NK-92 (cell line): ENCODE results near the gene RPL28.
A peak's percentile ranks its signal among the peaks of the same experiment; 100 is the strongest.

Experiments used
- DNase-seq: peaks from one replicate; lab custom pipeline; 2025; ENCODE audit not compliant: unreplicated experiment; lab: John Stamatoyannopoulos, UW

Gene RPL28

DNA sequence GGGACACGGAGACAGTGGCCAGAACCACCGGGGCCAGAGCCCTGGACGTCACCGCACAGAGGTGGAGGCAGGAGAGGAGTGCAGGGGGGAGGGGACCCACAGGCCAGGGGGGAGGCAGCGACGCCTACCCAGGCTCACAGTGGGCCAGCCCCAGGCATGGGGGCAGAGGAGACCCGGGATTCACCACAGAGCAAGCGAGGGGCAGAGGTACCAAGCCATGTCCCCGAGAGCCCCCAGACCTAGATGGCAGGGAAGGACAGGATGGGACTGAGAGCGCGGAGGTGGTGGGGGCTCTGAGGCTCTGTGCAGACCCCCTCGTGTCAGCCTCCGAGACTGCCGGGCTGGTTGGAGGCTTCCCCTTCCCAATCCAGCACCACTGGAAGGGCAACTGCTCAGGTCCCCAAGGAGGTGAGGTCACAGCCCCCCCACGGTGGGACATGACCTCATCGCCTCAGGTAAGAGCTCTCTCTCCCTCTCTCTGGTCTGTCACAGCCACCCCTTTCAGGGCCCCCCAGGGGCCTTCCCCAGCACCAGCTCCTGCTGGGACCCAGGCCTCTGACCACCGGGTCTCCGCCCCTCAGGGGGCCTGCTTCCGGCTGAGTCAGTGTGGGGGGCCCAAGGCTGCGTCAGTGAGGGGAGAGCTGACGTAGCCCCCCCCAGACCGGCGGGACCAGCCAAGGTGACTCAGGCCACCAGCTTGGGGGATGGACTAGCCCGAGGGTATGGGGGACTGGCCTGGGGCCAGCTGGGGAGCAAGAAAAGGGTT is 13.2 kb upstream of the RPL28 start:
- no peak for DNase-seq

DNA sequence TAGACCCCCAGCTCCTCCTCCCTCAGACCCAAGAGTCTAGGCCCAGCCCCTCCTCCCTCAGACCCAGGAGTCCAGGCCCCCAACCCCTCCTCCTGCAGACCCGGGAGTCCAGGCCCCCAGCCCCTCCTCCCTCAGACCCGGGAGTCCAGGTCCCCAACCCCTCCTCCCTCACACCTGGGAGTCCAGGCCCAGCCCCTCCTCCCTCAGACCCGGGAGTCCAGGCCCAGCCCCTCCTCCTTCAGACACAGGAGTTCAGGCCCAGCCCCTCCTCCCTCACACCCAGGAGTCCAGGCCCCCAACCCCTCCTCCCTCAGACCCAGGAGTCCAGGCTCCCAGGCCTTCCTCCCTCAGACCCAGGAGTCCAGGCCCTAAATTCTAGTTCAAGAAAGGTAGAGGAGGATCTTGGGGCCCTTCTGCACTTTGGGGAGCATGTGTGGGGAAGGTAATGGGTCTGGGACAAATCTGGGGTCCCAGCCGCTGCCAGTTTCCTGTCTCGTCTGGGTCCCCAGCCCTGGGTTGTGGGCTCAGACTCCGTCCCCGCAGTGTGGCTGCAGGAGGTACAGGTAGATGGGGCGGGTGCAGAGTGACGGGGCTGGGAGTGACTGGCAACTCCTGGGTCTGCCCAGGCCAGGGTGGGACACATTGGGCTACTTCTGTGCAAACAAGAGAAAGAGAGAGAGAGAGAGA is 12.3 kb upstream of the RPL28 start:
- DNase-seq, result no peak

DNA sequence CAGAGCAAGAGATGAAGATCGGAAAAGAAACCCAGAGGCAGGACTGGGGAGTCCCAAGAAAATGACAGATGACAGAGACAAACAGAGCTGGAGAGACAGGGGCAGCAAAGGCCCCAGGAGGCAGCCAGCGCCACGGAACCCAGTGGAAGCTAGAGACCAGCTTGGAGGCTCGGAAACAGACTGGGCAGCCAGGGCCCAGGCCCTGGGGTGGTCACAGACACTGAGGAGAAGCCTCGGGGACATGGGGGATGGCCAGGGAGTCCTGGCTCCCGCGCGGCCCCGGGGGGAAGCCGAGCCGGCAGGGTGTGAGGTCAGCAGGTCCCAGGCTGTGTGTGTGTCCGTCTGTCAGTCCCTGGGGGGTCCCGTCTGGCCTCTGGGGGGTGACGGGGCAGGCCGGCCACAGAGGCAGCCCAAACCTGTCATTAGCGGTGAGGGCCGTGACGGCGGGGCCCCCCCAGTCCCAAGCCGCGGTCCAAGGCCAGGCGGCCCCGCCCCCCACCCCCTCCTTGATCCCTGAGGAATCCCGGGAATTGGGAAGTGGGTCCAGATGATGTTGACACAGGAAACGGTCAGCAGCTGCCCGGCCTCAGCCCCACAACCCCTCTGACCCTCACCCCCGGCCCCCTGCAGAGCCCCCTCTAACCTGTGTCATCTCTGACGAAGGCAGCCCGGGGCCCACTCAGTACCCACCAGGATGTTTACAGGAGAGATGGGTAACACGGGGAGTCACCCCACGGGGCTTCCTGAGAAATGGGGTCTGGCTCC is 11.6 kb upstream of the RPL28 start:
- DNase-seq, result no peak

DNA sequence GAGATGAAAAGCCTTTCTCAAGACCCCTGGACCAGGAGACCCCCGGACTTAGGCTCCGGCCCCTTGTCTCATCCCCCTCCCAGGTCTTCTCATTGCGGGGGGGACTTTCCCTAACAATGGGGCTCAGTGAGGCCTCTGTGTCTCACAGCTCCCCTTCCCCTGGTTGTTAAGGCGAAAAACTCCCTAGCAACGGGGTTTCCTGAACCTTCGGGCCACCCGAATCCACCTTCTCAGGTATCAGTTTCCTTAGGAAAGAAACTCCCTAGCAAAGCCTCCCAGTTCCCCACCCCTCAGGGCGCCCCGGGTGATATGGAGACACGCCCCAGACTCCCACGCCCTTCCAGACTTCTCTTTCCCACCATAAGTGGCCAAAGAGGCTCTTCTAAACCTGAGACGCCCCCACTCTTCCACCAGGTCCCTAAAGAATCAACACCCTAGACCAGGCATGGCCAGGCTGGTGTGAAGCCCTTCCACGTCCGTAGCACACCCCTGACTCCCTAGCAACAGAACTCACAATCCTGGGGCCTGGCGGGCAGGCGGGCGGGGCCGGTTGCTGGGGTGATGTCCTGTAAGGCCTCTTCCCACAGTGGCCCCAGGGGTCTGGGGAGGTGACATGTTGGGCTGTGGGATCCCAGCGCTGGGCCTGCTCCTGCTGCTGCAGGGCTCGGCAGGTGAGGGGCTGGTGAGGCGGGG is 9.3 kb upstream of the RPL28 start, which contains the start of gene TMEM190:
TMEM190 (plus strand) TSS at position 586 of the 693 bp plus-strand sequence; CDS start at position 614, 28 bp downstream.
- DNase-seq, result no peak

DNA sequence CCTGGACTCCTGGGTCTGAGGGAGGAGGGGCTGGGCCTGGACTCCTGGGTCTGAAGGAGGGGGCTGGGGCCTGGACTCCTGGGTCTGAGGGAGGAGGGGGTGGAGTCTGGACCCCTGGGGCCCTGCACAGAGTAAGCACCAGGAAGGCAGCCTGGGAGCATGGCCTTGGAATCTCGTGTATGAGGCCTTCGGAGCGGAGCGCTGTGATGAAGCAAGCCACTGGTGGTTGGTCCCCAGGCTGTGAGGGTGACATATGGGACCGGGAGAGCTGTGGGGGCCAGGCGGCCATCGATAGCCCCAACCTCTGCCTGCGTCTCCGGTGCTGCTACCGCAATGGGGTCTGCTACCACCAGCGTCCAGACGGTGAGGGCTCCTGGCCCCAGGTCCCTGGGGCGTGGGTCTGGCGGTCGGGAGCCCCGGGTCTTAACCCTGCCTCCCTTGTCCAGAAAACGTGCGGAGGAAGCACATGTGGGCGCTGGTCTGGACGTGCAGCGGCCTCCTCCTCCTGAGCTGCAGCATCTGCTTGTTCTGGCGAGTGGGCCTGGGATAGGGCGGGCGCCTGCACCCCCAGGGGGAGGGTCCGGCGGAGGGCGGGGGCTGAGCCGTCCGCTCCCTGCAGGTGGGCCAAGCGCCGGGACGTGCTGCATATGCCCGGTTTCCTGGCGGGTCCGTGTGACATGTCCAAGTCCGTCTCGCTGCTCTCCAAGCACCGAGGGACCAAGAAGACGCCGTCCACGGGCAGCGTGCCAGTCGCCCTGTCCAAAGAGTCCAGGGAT is 8.2 kb upstream of the RPL28 start:
- no peak for DNase-seq

DNA sequence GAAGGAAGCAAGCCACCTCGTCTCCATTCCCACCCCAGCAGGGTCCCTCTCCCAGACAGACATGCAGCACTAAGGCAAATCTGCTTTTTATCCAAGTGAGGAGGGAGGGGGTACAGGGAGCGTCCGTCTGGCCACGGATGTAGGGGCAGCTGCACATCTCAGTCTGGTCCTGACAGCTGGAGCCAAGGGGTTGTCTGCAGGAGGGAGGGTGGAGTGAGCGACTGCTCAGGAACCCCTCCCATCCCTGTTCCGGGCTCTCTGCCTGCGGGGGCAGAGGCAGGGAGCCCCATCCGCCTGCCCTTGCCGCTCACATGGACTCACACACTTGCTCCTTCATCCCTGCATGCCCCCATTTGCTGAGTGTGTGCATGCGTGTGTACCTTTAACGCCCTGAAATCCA is 6.6 kb upstream of the RPL28 start:
- DNase-seq, result no peak

DNA sequence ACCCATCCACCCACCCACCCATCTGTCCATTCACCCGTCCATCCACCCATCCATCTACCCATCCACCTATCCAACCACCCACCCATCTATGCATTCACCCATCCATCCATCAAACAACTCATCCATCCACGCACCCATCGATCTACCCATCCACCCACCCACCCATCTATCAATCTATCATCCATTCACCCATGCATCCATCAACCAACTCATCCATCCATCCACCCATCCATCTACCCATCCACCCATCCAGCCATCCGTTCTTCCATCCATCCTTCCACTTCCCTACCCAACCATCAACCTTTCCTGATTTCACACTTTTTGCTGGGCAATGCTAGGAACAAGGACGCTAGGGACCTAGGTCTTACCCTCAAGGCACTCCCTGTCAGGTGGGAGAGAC is 3.7 kb upstream of the RPL28 start:
- DNase-seq, result no peak

DNA sequence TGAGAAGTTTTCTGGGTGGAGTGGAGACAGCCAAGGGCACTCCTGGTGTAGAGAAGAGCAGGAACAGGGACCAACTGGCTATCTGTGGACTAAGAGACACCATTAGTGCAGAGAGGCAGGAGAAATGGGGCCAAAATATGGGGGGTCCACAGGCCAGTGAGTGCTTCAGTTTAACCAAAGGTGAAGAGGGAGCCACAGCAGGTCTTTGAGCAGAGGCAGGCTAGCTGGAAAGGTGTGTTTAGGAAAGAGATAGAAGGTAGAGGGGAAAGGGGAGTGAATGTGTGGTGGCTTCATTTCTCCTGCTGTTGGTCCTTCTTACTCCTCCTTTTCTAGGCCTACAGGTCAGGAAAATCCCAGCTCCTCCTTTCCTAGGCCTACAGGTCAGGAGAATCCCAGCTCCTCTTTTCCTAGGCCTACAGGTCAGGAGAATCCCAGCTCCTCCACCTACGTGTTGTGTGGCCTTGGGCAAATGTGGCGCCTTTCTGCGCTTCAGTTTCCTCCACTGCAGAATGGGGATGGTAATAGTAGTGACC is 3.1 kb upstream of the RPL28 start:
- no peak for DNase-seq

DNA sequence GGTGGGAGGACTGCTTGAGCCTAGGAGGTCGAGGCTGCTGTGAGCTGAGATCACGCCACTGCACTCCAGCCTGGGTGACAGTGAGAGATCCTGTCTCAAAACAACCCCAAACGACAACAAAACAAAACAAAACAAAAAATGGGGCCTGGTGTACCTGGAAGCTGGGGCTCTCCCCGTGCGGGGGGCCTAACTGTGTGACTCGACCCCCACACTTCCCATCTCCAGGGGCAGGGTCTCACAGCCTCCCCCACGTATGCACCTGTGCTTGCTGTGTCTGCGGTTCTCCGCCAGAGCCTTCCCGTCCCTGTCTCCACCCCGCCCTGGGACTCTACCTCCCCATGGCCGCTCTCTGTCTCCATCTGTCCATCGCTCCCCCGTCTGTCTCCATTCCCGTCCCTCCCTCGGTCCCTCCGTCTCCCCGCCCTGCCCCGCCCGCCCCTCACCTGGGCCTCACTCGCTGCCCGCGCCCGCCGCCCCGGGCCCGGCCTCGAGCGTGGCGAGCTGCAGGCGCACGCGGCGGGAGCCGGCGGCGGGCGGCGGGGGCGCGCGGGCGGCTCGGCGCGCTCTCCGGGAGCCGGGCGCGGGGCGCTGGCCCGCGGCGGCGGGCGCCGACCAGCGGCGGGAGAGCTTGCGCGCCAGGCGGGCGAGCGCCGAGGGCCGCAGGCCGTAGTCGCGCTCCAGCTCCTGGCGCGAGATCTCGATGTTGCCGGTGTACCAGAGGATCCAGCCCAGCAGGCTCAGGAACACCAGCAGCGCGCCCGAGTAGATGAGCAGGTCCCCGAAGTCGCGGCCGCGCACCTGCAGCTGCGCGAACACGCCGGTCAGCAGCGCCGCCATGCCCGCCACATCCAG is 2.2 kb upstream of the RPL28 start:
- DNase-seq, result no peak

DNA sequence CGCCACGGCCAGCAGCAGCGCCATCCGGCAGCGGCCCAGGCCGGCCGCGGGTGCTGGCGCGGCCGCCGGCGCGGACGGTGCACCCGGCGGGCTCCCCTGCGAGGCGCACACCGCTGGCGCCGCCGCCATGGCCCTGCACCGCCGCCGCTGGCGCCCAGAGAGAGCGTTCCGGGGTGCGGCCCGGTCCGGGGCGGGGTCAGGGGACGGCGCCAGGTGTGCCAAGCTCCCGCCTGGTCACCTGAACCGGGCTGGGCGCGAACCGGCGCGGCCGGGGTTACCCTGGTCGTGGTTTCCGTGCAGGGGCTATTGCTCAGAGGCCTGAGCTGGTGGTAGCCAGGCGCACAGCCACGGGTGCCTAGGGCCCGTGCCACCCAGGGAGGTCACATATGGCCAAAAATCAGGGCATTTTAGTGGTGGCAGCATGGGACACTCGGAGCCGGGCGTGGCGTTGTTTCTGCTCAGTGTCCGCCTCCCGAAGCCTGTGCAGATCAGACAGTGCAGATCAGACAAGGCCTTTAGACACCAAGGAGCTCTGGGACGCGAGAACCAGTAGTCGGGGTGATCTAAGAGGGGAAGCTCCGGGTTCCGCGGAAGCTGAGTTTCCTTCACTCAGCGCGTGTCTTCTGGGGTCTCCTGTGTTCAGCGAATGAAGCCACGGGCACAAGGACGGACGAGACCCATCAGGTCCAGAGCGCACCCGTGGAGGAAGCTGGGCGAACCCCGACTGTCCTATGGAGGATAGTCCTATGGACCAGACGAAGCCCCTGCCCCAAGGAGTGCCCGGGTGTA is 1.4 kb upstream of the RPL28 start, which contains the start of gene TMEM238:
TMEM238 (minus strand) TSS at position 162 of the 789 bp plus-strand sequence; CDS start at position 129, 33 bp downstream.
- no peak for DNase-seq

DNA sequence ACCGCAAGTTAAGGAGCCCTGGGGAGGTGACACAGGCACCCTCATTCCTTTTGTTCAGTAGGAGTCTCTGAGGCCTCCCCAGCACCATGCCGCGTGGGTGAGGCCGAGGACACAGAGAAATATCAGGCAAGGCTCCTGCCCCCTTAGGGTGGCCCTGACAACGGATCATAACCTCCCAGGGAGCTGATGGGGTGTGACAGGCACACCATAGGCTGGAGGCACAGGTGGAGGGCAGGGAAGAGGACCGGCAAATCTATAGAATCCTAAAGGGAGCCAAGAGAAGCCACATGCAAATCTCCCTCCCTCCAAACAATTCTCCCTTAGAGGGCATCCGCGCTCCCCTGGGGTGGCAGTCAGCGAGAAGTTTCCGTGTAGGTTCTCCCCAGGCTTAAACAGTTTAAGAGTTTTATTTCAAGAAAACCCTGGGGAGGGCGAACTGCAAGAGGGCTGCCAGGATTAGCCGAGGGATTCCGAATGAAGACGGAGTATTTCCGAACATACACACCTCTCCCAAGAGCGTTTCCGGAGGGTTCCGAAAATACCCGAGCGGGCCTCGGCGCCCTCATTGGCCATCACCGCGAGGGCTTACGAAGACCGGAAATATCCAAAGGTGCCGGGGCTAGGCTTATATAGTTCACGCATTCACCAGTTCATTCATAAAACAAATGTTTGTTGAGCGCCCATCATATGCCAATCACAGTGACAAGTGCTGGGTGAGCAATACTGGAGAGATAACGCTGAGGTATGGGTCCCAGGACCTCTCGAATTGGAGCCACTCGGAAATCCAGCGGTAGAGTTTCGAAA is 610 bp upstream of the RPL28 start:
- DNase-seq, result peak; percentile 65

DNA sequence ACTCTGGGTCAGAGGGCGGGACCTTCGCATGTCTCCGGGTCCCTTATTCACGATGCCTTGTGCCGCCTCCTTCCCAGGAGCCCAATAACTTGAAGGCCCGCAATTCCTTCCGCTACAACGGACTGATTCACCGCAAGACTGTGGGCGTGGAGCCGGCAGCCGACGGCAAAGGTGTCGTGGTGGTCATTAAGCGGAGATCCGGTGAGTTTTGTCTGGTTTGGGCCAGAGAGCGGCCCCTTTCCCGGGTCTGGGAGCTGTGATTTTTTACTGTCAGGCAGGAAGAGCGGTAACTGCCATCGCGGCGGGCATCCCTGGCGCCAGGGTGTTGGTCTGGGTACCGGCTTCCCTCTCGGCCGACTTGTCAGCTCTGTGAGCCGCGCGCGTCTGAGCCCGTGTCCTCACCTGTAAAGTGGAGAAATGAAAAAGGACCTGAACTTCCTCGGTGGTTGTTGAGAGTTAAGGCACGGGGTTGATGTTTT is 800 bp downstream of the RPL28 start:
- no peak for DNase-seq

DNA sequence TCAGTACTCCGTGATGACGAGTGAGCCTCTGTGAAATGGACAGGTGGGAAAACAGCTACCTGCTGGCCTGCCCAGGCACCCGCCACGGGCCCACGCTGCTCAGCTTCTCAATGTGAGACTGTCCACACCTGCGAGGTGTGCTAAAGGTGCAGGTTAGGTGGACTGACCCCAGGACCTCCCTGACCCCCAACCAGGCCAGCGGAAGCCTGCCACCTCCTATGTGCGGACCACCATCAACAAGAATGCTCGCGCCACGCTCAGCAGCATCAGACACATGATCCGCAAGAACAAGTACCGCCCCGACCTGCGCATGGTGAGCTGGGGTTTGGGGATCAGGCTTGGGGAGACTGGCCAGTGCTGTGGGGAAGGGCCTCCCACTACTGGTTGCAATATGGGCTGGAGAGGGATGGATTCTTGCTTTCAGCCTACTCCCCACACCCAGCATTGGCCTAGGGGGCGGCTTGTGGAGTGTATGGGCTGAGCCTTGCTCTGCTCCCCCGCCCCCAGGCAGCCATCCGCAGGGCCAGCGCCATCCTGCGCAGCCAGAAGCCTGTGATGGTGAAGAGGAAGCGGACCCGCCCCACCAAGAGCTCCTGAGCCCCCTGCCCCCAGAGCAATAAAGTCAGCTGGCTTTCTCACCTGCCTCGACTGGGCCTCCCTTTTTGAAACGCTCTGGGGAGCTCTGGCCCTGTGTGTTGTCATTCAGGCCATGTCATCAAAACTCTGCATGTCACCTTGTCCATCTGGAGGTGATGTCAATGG is 2.2 kb downstream of the RPL28 start:
- DNase-seq, result no peak

DNA sequence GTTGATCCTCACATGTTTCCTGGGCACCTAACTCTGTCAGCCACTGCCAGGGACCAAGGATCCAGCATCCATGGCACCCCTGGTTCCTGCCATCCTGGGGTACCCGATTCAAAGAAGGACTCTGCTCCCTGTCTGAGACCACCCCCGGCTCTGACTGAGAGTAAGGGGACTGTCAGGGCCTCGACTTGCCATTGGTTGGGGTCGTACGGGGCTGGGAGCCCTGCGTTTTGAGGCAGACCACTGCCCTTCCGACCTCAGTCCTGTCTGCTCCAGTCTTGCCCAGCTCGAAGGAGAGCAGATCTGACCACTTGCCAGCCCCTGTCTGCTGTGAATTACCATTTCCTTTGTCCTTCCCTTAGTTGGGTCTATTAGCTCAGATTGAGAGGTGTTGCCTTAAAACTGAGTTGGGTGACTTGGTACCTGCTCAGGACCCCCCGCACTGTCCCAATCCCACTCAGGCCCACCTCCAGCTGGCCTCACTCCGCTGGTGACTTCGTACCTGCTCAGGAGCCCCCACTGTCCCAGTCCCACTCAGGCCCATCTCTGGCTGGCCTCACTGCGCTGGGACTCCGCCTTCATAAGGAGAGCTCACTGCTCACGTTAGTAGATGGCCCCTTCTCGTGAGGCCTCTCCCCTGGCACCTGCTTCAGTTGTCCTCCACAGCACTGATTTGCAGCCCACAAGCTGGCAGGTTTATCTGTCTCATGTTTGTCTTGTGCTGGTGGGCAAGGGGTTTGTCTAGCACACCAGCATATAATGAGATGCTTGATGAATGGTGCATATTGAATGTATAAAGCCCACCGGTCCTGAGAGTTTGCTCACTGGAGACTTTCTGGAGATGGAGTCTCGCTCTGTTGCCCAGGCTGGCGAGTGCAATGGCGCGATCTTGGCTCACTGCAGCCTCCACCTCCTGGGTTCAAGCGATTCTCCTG is 3.9 kb downstream of the RPL28 start:
- DNase-seq, result no peak

DNA sequence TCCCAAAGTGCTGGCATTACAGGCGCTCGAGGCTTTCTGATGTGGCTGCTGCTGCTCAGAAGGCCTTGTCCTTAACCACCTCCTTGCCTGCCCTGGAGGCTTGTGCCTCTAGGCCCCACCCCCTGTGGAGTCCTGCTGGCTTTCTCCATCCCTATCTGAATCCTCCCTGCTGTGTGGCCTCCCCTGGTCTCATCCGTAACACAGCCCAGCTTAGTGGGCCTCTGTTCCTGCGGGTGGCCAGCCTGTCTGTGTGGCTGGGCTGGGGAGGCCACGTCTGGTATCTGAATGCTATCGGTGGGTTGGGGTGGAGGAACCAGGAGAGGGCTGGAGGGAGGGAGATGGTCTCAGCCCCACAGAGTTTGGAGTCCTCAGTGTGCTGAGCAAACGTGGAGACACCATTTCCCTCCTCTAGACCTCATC is 4.7 kb downstream of the RPL28 start:
- no peak for DNase-seq
